Erythroblast (primary cell): ENCODE measurements around the gene HOXD11.

ENCODE experiments used
- GATA1 ChIP-seq: IDR thresholded peaks from 2 replicates; pipeline ENCODE4 v1.6.1; 2011; ENCODE audit warnings: low read depth, mild to moderate bottlenecking, control low read depth, low read length, moderate library complexity
- POLR2A ChIP-seq: IDR thresholded peaks from 2 replicates; pipeline ENCODE4 v1.6.1; 2011; ENCODE audit warnings: mild to moderate bottlenecking, low read length

- TF ChIP-seq POLR2A (no peak), GATA1 (no peak)
Measured at GRCh38 chr2:176105078-176105729, 1.9 kb upstream of the HOXD11 start.
